ENCODE results near the gene ATP11C. TPM values are rescaled to one million over a fixed set of nuclear protein-coding genes. Genes with fewer than 3 reads are reported as not detected.

The ATP11C gene
- total and polyA plus RNA-seq, 2 of the 4 experiments (the other 2 are of a cell fraction): 19.3 to 40.0 TPM

DNA sequence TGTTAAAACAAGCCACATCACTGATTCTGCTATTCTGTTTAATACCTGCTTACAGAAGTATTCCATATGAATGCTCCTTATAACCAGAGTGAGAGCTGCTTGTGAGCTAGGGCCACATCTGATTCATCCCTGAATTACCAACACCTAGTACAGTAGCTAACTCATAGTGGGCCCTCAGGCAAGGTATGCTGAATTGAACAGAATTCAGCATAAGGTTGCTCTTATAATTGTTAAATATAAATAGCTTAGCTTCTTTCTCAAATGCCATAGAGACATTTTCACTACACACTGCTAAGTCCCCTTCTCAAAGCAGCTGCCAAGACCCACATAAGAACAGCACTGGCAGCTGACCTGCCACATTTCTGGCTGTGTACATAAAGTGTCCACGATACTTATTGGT is 197.9 kb downstream of the ATP11C start:
- WGBS, 2 experiments (ENCODE audit: extremely low coverage in 2 of 2, insufficient read length in 1 of 2): no CpG with 5 or more reads among the region's 1 CpG
- no peak overlapping the region for H3K27ac ChIP-seq (ENCODE audit: insufficient read depth, low read length)
- H2BK120ac ChIP-seq (ENCODE audit: low read depth, low read length): no peak overlapping the region
- H2BK15ac ChIP-seq (ENCODE audit: low read depth, low read length): no peak overlapping the region
- H3K79me1 ChIP-seq (ENCODE audit: low read depth in 1 of 2, low read length in 2 of 2): no peaks in the 10 kb centered on the region
- H4K8ac ChIP-seq (ENCODE audit: low read depth in 2 of 2, low read length in 2 of 2): no peak overlapping the region
- no peak overlapping the region for H3K14ac ChIP-seq (replicated peaks; ENCODE audit: low read depth, low read length)
- no peak overlapping the region for H3K4me2 ChIP-seq (ENCODE audit: low read depth, low read length)
- no peak overlapping the region for H3K56ac ChIP-seq (ENCODE audit: extremely low read depth, insufficient read depth, low read length)
- BruUV-seq (replicated peaks): no TSS peak
- H2AK9ac ChIP-seq (replicated peaks; ENCODE audit: low read depth, low read length, poor library complexity): no peak overlapping the region
- no peaks in the 10 kb centered on the region for H3K9me3 ChIP-seq (ENCODE audit: control insufficient read depth, insufficient read depth, low read length)
- no peak overlapping the region for H2AFZ ChIP-seq (replicated peaks; ENCODE audit: low read length, poor library complexity)
- dilution Hi-C loops (cut with HindIII; ENCODE audit: low sequenced_read_pairs, unreplicated experiment): no loop called here
- no peak overlapping the region for H2BK5ac ChIP-seq (ENCODE audit: low read depth, low read length, poor library complexity, severe bottlenecking)
- no peak overlapping the region for H2AK5ac ChIP-seq (ENCODE audit: low read depth, low read length)
- H3K18ac ChIP-seq (ENCODE audit: low read depth, low read length): no peak overlapping the region
- no peaks in the 10 kb centered on the region for H4K20me1 ChIP-seq (ENCODE audit: insufficient read depth, low read length)
- H3K36me3 ChIP-seq (ENCODE audit: control insufficient read depth, insufficient read depth, low read length): no peaks in the 10 kb centered on the region
- DNase-seq: no peak
- intact Hi-C loops (cut with micrococcal nuclease): no loop called here
- no peak overlapping the region for H4K91ac ChIP-seq (ENCODE audit: insufficient read depth, low read depth, low read length)
- H3K23ac ChIP-seq (ENCODE audit: low read depth, low read length): no peak overlapping the region
- H3K4me1 ChIP-seq (ENCODE audit: control insufficient read depth, insufficient read depth, low read length): no peaks in the 10 kb centered on the region
- no peaks in the 10 kb centered on the region for H3K27me3 ChIP-seq (ENCODE audit: control insufficient read depth, insufficient read depth, low read length)
- no peak for TF ChIP-seq CEBPB (IDR thresholded peaks at IDR 0.05; ENCODE audit: low read depth, low read length)
- no peak for TF ChIP-seq BHLHE40 (IDR thresholded peaks at IDR 0.05; ENCODE audit: low read depth, low read length)
- no peak for TF ChIP-seq MAFK (IDR thresholded peaks at IDR 0.05; ENCODE audit: low read depth, low read length)
- no peak overlapping the region for H3K9ac ChIP-seq (ENCODE audit: low read depth, low read length)
- POLR2A ChIA-PET (ENCODE audit: unreplicated experiment): no interaction called here
- in situ Hi-C loops (cut with MboI; ENCODE audit: low sequenced_read_pairs): no loop called here
- no peak overlapping the region for H2BK20ac ChIP-seq (ENCODE audit: low read depth, low read length)
- H3K4me3 ChIP-seq (ENCODE audit: insufficient read depth, low read depth, low read length): no peak overlapping the region
- no peak overlapping the region for H4K5ac ChIP-seq (ENCODE audit: low read depth, low read length)
- no peak for ATAC-seq (ENCODE audit: low read depth)
- CTCF ChIA-PET: no interaction called here
- H3K4ac ChIP-seq (ENCODE audit: low read depth, low read length): no peak overlapping the region
- H3K9me1 ChIP-seq (ENCODE audit: insufficient read depth, low read length): no peaks in the 10 kb centered on the region
